GM21423 (cell line): Measurements from ENCODE around the gene SNU13.
"Not testable (repeated sequence)": the region's sequence is repeated elsewhere in the genome, so short reads cannot be mapped to it uniquely, and the experiment has no call there.

ENCODE experiments used
- ATAC-seq: cut with Tn5 transposase; IDR thresholded peaks from one replicate; pipeline ENCODE4 v1.9.1; 2021; ENCODE audit warnings: mild to moderate bottlenecking, moderate library complexity; ENCODE audit not compliant: unreplicated experiment

The SNU13 gene

DNA sequence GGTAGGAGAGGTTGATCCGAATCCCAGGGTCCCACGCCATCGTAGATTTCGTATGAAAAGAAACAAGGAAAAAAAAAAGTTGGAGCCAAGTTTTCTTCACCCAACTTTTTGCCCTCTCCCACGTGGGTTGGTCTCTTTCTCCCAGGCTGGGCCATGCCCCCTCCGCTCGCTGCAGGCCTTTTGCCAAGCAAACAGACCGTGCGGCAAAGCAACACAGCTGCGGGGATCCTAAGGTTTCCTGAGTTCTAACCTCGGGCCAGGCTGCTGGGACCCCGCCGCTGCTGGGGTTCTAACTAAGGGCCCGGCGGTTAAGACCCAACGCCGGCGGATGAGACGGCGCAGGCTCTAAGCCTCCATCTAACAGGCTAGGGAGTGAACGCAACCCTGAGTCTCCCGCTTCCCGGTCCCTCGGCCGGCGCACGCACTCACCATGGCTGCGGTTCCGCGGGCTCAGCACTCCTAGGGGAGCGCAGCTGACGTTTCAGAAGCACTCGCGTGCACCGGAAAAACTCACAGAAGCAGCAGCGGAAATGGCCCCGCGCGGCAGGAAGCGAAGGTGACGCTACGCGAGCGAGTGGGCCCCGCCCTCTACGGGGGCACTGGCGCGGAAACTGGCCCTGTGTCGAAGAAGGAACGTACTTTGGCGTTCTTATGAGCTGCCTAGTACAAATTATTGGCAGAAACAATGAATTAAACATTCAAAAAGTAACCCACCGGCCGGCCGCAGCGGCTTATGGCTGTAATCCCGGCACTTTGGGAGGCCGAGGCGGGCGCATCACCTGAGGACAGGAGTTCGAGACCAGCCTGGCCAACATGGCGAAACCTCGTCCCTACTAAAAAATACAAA, at the start of gene SNU13:
SNU13 (minus strand) TSS at position 503 of the 847 bp plus-strand sequence; CDS start at position 432, 71 bp downstream.
- ATAC-seq = peak; percentile 78

DNA sequence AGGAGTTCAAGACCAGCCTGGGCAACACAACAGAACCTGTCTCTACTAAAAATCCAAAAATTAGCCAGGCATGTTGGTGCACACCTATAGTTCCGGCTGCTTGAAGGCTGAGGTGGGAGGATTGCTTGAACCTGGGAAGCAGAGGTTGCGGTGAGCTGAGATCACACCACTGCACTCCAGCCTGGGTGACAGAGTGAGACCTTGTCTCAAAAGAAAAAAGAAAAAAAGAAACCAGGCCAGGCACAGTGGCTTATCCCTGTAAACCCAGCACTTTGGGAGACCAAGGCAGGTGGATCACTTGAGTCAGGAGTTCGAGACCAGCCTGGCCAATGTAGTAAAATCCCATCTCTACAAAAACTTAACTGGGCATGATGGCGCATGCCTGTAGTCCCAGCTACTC, 44.6 kb upstream of the SNU13 start:
- ATAC-seq = not testable (repeated sequence)

DNA sequence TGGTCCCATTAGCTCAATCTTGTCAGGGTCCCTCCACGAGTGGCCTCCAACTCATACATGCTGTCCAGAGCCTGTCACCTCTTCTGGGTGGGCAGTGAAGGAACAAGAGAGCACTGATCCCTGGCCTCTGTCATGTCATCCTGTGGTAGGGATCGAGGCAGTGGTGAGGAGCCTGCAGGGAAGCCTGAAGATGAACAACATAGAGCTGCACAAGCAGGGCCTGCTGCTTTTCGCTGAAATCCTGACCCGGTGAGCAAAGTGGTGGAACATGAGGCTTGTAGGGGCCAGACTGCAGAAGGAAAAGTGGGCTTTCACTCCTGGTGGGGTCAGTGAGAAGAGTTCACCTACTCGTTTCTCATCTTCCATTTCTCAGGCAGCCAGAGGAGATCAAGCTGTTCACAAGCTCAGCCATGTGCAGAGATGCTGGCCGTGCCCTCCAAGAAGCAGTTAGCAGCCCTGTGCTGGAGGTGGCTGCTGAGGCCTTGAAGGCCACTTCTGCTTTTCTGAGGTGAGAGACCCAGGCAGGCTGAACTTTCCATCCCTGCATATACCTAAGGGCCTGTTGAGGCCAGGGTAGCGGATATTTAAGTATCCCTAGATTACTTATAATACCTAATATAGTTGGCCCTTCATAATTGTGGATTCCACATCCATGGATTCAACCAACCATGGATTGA, 43.6 kb upstream of the SNU13 start:
- no peak for ATAC-seq

GRCh38 chr22:41731609-41732008, 42.9 kb upstream of the SNU13 start:
- no peak for ATAC-seq

DNA sequence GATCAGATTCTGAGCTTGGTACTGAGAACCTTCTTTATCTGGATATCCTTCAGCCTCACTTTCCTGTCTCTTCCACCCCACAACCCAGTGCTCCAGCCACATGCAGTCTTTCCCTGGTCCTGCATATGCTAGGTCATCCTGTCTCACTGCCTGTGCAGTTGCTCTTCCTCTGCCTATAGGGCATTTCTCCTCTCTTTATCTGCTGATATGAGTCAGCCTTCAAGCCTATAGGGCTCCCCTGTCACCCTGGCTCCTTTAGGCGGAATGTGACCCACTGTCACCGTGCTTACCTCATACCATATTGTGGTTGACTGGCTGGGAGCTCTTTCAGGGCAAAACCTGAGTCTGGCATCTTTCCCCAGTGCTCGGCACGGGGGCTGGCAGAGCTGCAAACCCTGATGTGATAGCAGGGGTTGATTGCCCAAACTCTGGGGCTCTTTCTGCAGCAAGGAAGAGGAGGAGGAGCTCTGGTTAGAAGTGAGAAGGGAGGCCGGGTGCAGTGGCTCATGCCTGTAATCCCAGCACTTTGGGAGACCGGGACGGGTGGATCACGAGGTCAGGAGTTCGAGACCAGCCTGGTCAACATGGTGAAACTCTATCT, 36.9 kb upstream of the SNU13 start:
- ATAC-seq = no peak

- no peak for ATAC-seq
Measured at GRCh38 chr22:41722496-41722895, 33.8 kb upstream of the SNU13 start.

- ATAC-seq = no peak
Measured at GRCh38 chr22:41713004-41713403, 24.3 kb upstream of the SNU13 start.

- no peak for ATAC-seq
Measured at GRCh38 chr22:41709341-41709740, 20.7 kb upstream of the SNU13 start.

- no peak for ATAC-seq
Measured at GRCh38 chr22:41702763-41703162, 14.1 kb upstream of the SNU13 start.

DNA sequence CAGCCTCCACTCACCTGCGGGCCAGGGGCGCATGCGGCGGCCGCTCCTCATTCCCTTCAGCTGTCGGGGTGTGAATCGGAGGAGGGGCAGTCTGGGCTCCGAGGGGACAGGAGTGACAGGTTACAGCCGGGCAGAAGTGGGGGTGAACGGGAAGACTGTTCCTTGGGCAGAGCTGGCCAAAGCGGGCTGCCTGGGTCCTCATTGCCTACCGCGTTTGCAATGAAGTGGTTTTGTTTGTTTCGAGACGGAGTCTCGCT, 11.4 kb upstream of the SNU13 start:
- no peak for ATAC-seq

DNA sequence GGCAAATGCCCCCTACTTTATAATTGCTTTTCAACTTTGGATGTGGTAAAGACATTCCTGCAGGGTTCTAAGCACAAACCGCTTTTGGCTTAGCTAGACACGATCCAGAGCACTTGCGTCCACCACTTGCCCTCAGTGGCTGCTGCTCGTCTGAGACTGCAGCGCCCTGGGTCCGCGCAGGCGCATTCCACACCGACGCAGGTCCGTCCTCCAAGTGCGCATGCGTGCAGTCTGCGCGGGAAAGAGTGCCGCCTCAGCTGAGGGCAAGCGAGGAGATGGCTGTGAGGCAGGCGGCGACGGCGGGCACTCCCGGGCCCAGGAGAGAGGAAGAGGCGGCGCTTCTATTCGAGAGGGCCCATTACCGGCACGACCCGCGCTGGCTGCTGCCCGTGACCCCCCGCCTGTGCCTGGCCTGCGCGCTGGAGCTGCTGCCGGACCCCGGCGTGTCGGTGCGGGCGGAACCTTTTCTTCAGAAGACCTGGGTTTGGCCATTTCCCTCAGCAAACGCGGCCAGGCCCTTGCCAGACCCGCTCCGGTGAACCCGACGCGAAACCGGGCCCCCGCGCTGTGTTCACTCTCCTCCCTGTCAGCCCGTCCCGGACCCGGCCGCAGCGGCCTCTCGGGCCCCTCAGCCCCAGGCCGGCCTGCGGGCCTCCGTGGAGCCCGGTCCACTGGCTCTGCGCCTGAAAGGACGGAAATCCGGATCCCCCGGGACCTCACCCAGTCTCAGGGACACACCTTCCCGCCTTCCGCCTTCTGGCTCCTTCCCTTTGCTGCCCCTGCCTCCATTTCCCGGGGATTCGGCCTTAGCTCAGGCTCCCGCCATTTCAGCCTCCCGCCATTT, 10.8 kb upstream of the SNU13 start, which contains the start of gene MEI1:
MEI1 (plus strand) TSS at position 240 of the 844 bp plus-strand sequence; CDS start at position 276, 36 bp downstream.
- ATAC-seq = no peak

- no peak for ATAC-seq
Measured at GRCh38 chr22:41697126-41697775, 8.6 kb upstream of the SNU13 start.

DNA sequence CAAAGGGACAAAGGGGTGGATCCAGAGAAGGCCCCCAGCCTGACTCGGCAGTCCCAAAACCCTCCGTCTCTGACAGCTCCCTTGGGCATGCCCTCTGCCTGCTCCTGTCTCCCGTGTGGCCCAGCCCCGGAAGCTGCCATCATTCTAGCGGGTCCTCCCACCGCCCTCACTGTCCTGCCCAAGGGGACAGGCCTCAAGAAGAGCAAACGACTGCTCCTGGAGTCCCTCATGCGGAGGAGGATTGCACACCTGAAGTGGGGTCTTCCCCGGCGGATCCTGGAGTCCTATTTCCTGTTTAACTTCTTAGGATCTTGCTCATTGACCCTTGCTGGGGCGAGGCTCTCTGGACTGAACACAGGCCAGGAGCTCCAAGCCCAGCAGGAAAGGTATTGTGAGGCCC, 8.0 kb upstream of the SNU13 start:
- no peak for ATAC-seq

GRCh38 chr22:41695211-41695610, 6.5 kb upstream of the SNU13 start:
- no peak for ATAC-seq

- ATAC-seq = no peak
Measured at GRCh38 chr22:41690476-41690875, 1.8 kb upstream of the SNU13 start.

DNA sequence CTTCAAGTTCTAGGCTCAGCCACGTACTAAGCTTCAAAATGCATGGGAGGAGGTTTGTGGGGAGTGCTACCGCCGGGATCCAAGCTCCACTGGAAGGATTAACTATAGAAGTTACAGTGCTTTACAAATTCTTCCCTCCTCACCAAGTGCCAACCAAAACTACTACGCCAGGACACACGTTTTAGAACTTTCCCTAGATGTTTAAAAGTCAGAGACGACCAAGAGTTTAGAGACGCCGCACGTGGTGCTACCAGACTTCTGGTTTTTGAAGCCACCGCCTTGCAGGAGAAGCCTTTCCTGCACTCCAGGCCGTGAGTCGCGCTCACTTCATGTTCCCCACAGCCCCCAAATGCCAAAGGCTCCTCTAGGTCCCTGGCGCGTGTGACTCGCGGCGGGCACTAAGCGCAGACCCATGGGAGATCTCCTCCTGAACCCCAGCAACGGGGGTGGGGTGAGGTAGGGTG, 734 bp downstream of the SNU13 start:
- peak; percentile 14 for ATAC-seq

- not testable (repeated sequence) for ATAC-seq
Measured at GRCh38 chr22:41686890-41687289, 1.8 kb downstream of the SNU13 start.

GRCh38 chr22:41684194-41684593, 4.5 kb downstream of the SNU13 start:
- no peak for ATAC-seq

DNA sequence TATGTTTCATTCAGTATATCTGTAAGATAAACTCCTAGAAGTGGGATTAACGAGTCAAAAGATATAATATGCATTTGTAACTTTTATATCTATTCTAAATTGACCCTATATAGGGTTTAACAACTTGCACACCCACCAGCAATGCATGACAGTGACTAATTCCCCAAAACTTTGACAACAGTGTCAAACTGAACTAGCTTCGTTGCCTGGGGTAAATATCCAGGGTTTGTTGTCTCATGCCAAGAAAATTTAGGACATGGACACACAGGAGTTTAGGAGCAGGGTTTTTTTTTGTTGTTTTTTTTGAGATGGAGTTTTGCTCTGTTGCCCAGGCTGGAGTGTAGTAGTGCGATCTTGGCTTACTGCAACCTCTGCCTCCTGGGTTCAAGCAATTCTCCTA, 5.1 kb downstream of the SNU13 start:
- ATAC-seq = no peak

- no peak for ATAC-seq
Measured at GRCh38 chr22:41683052-41683451, 5.6 kb downstream of the SNU13 start.
